ENCODE results near the gene NUDT1.

DNA sequence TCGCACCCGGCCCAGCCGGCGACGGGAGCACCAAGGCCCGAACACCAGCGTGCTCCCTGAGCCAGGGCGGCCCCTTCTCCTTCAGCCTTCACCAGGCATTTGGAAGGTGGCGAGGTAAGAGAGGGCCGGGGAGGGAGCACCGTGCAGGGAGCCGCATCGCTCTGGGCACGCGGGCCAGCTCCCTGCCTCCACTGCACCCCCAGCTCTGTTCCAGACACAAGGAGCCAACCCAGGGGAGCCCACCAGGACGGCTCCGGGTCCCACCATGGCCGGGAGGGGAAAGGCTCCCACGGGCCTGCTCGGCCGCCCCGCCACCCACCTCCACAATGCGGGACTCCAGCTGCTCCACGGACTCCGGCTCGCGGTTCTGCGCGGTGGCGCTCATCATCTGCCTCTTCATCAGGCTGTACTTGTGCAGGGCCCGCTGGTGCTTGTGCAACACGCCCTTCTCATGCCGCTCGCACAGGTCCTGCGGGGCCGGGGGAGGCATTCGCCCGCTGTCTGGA, 15.1 kb downstream of the NUDT1 start:
- TF ChIP-seq, protein P1, sequence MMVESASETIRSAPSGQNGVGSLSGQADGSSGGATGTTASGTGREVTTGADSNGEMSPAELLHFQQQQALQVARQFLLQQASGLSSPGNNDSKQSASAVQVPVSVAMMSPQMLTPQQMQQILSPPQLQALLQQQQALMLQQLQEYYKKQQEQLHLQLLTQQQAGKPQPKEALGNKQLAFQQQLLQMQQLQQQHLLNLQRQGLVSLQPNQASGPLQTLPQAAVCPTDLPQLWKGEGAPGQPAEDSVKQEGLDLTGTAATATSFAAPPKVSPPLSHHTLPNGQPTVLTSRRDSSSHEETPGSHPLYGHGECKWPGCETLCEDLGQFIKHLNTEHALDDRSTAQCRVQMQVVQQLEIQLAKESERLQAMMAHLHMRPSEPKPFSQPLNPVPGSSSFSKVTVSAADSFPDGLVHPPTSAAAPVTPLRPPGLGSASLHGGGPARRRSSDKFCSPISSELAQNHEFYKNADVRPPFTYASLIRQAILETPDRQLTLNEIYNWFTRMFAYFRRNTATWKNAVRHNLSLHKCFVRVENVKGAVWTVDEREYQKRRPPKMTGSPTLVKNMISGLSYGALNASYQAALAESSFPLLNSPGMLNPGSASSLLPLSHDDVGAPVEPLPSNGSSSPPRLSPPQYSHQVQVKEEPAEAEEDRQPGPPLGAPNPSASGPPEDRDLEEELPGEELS (CRISPR knock-in tag; IDR thresholded peaks at IDR 0.05): no peak
- TF ChIP-seq JUN (CRISPR knock-in tag; IDR thresholded peaks at IDR 0.05): no peak
- TF ChIP-seq, protein P2, sequence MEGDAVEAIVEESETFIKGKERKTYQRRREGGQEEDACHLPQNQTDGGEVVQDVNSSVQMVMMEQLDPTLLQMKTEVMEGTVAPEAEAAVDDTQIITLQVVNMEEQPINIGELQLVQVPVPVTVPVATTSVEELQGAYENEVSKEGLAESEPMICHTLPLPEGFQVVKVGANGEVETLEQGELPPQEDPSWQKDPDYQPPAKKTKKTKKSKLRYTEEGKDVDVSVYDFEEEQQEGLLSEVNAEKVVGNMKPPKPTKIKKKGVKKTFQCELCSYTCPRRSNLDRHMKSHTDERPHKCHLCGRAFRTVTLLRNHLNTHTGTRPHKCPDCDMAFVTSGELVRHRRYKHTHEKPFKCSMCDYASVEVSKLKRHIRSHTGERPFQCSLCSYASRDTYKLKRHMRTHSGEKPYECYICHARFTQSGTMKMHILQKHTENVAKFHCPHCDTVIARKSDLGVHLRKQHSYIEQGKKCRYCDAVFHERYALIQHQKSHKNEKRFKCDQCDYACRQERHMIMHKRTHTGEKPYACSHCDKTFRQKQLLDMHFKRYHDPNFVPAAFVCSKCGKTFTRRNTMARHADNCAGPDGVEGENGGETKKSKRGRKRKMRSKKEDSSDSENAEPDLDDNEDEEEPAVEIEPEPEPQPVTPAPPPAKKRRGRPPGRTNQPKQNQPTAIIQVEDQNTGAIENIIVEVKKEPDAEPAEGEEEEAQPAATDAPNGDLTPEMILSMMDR (IDR thresholded peaks at IDR 0.05): no peak
